Measurements from ENCODE around the gene OGA. TPM values are rescaled to one million over a fixed set of nuclear protein-coding genes. Genes with fewer than 3 reads are reported as not detected.

The OGA gene
- total and polyA plus RNA-seq, 2 of the 8 experiments (the other 6 are each of a cell fraction or from before 2014, with no cell fraction given): 31.2 to 107 TPM

- H3K9ac ChIP-seq (replicated peaks in 1 of 4; ENCODE audit: extremely low read depth in 1 of 4, low read depth in 3 of 4, low read length in 3 of 4): no peak overlapping the region
- DNase-seq (ENCODE audit: low read depth in 1 of 2, low spot score in 2 of 2): no peak
- no peak overlapping the region for H2BK15ac ChIP-seq (ENCODE audit: low read length)
- no peak overlapping the region for H4K8ac ChIP-seq (ENCODE audit: extremely low read depth, insufficient read depth, low read length)
- no peak overlapping the region; the same call in 1 of the 2 replicates for H2BK12ac ChIP-seq (ENCODE audit: low read depth, low read length)
- no peak overlapping the region for H3K23ac ChIP-seq (ENCODE audit: insufficient read length)
- peaks cover 16 to 32% (median 26%) of the 10 kb centered on the region in 4 experiments for H3K4me1 ChIP-seq (replicated peaks in 1 of 4; ENCODE audit: control insufficient read depth in 3 of 4, insufficient read depth in 4 of 4, low read length in 3 of 4)
- no peak overlapping the region for H3K4me2 ChIP-seq (ENCODE audit: insufficient read depth in 1 of 2, low read depth in 2 of 2, low read length in 2 of 2)
- no peak overlapping the region for H2BK20ac ChIP-seq (ENCODE audit: low read length)
- peaks cover 2% of the 10 kb centered on the region; the same call in 1 of the 2 replicates for H3K23me2 ChIP-seq (ENCODE audit: low read depth, low read length)
- H3K27me3 ChIP-seq (replicated peaks in 1 of 4; ENCODE audit: control insufficient read depth in 3 of 4, extremely low read depth in 1 of 4, insufficient read depth in 3 of 4, low read length in 3 of 4): peaks cover 29 to 49% (median 45%) of the 10 kb centered on the region in 4 experiments
- no peaks in the 10 kb centered on the region for H3K9me3 ChIP-seq (ENCODE audit: insufficient read depth in 2 of 2, low read depth in 1 of 2, low read length in 1 of 2)
- peaks cover 0 to 3% of the 10 kb centered on the region in 2 experiments for H4K20me1 ChIP-seq (replicated peaks in 1 of 2; ENCODE audit: control insufficient read depth in 1 of 2, insufficient read depth in 2 of 2, low read length in 2 of 2)
- H3K14ac ChIP-seq (ENCODE audit: insufficient read length): no peak overlapping the region
- 89% methylated on average over 8 of the region's 10 CpGs; no CpG with 5 or more reads in 1 of the 2 experiments for WGBS, 2 experiments (ENCODE audit: extremely low coverage in 1 of 2, insufficient coverage in 1 of 2, insufficient read length in 1 of 2, insufficient replicate concordance in 2 of 2, low coverage in 1 of 2, low lambda C conversion rate in 2 of 2, missing lambda C conversion rate in 1 of 2)
- no peaks in the 10 kb centered on the region for H3K79me1 ChIP-seq (ENCODE audit: low read depth, low read length)
- H3K4ac ChIP-seq (replicated peaks; ENCODE audit: insufficient read length, low read depth, low read length): no peak overlapping the region
- no peak overlapping the region for H4K91ac ChIP-seq (replicated peaks; ENCODE audit: insufficient read length, low read length)
- no peaks in the 10 kb centered on the region for H3K79me2 ChIP-seq (ENCODE audit: control insufficient read depth in 1 of 2, insufficient read depth in 2 of 2, low read length in 2 of 2)
- H2BK5ac ChIP-seq (ENCODE audit: low read depth, low read length): no peak overlapping the region
- CTCF ChIA-PET (ENCODE audit: partially characterized antibody): interaction anchor here (0.5 to 9.2 kb wide), 11 partner anchors 12 to 200 kb away, joined by 3 to 100 read pairs (median 3); partner anchors contain the start of gene NPM3
- no peak overlapping the region for H3K56ac ChIP-seq (replicated peaks; ENCODE audit: insufficient read length, low read depth, low read length)
- no peak overlapping the region for H3K18ac ChIP-seq (ENCODE audit: extremely low read depth, low read length)
- no peaks in the 10 kb centered on the region; a peak in 1 of 8 replicates for H3K36me3 ChIP-seq (ENCODE audit: control insufficient read depth in 2 of 4, insufficient read depth in 4 of 4, low read length in 3 of 4)
- no peak overlapping the region for H2AFZ ChIP-seq (ENCODE audit: low read length)
- no peak for FAIRE-seq
- H2BK120ac ChIP-seq (replicated peaks; ENCODE audit: low read depth, low read length): no peak overlapping the region
- POLR2A ChIA-PET (ENCODE audit: partially characterized antibody): interaction anchor here (1.2 to 4.7 kb wide), 3 partner anchors 11 to 47 kb away, joined by 4 to 19 read pairs (median 5); partner anchors contain the start of gene OGA
- no peak overlapping the region for H3K4me3 ChIP-seq (ENCODE audit: extremely low read depth in 1 of 4, insufficient read depth in 2 of 4, low read depth in 3 of 4, low read length in 4 of 4)
- no peak overlapping the region for H4K5ac ChIP-seq (ENCODE audit: insufficient read length, low read depth, low read length)
- no peak overlapping the region for H2AK5ac ChIP-seq (ENCODE audit: low read depth, low read length)
- no peak overlapping the region for H3K27ac ChIP-seq (ENCODE audit: low read depth, low read length)
- TF ChIP-seq YY1 (IDR thresholded peaks at IDR 0.05; ENCODE audit: low read depth, low read length): no peak
- TF ChIP-seq RXRA (IDR thresholded peaks at IDR 0.05; ENCODE audit: insufficient read depth, low read depth, low read length): no peak
Measured at GRCh38 chr10:101771380-101771779, 46.9 kb downstream of the OGA start.

All from H1 (cell line).